Erythroblast (primary cell): ENCODE data around the gene PDE7B.

Experiments used
- GATA1 ChIP-seq: IDR thresholded peaks from 2 replicates; pipeline ENCODE4 v1.6.1; 2011; ENCODE audit warnings: low read depth, mild to moderate bottlenecking, control low read depth, low read length, moderate library complexity
- POLR2A ChIP-seq: IDR thresholded peaks from 2 replicates; pipeline ENCODE4 v1.6.1; 2011; ENCODE audit warnings: mild to moderate bottlenecking, low read length

- no peak for TF ChIP-seq POLR2A
- TF ChIP-seq GATA1 = no peak
Measured at GRCh38 chr6:136192902-136193301, 341.4 kb downstream of the PDE7B start.
